Astrocyte (in vitro differentiated cells and primary cell): Measurements from ENCODE around the gene SEL1L. TPM values are rescaled to one million over a fixed set of nuclear protein-coding genes. Genes with fewer than 3 reads are reported as not detected.
A peak's percentile ranks its signal among the peaks of the same experiment; 100 is the strongest.

Experiments
- DNase-seq: peaks from one replicate; pipeline ENCODE4 v3.0.0-alpha.2; 2010; ENCODE audit warnings: low read depth
- FAIRE-seq: peaks from 2 replicates; lab custom pipeline; 2011; peaks lifted over from hg19 to GRCh38; lab: Jason Lieb, UNC
- H2AFZ ChIP-seq: 2 replicates; pipeline ENCODE4 v1.6.0; 2012; ENCODE audit warnings: low read depth, low read length, inconsistent platforms
- H3K27ac ChIP-seq: 2 replicates; pipeline ENCODE4 v1.5.1; 2011; ENCODE audit warnings: low read depth, low read length, inconsistent platforms
- H3K27me3 ChIP-seq: 2 replicates; pipeline ENCODE4 v1.6.0; 2011; ENCODE audit warnings: low read length, inconsistent platforms; ENCODE audit not compliant: insufficient read depth
- H3K36me3 ChIP-seq: 2 replicates; pipeline ENCODE4 v1.5.1; 2011; ENCODE audit warnings: low read length, inconsistent platforms; ENCODE audit not compliant: insufficient read depth
- H3K4me1 ChIP-seq: 2 replicates; pipeline ENCODE4 v1.5.1; 2011; ENCODE audit warnings: low read length, inconsistent platforms; ENCODE audit not compliant: insufficient read depth
- H3K4me2 ChIP-seq: 2 replicates; pipeline ENCODE4 v1.6.0; 2012; ENCODE audit warnings: low read length, inconsistent platforms
- H3K4me3 ChIP-seq: 2 replicates; pipeline ENCODE4 v1.5.1; 2011; ENCODE audit warnings: low read depth, mild to moderate bottlenecking, low read length, inconsistent platforms; ENCODE audit not compliant: insufficient read depth
- H3K79me2 ChIP-seq: 2 replicates; pipeline ENCODE4 v1.6.0; 2012; ENCODE audit warnings: mild to moderate bottlenecking, low read length, inconsistent platforms; ENCODE audit not compliant: insufficient read depth
- H3K9ac ChIP-seq: 2 replicates; pipeline ENCODE4 v1.6.0; 2012; ENCODE audit warnings: mild to moderate bottlenecking, low read length, inconsistent platforms
- H3K9me3 ChIP-seq: 2 replicates; pipeline ENCODE4 v1.5.1; 2012; ENCODE audit warnings: low read depth, mild to moderate bottlenecking, low read length, inconsistent platforms; ENCODE audit not compliant: insufficient read depth
- H4K20me1 ChIP-seq: 2 replicates; pipeline ENCODE4 v1.6.0; 2012; ENCODE audit warnings: low read length, inconsistent platforms; ENCODE audit not compliant: insufficient read depth
- H3K27ac Mint-ChIP-seq: one replicate; pipeline ENCODE4 v1.8.0; 2021; ENCODE audit warnings: mild to moderate bottlenecking, mixed read lengths; ENCODE audit not compliant: unreplicated experiment
- H3K27me3 Mint-ChIP-seq: one replicate; pipeline ENCODE4 v1.8.0; 2021; ENCODE audit warnings: low read depth, mixed read lengths; ENCODE audit not compliant: unreplicated experiment
- H3K36me3 Mint-ChIP-seq: one replicate; pipeline ENCODE4 v1.8.0; 2021; ENCODE audit warnings: low read depth, mixed read lengths; ENCODE audit not compliant: unreplicated experiment
- H3K4me1 Mint-ChIP-seq: one replicate; pipeline ENCODE4 v1.8.0; 2021; ENCODE audit warnings: low read depth, mixed read lengths; ENCODE audit not compliant: unreplicated experiment
- H3K4me3 Mint-ChIP-seq: one replicate; pipeline ENCODE4 v1.8.0; 2021; ENCODE audit warnings: mild to moderate bottlenecking, moderate library complexity, mixed read lengths; ENCODE audit not compliant: unreplicated experiment
- H3K9me3 Mint-ChIP-seq: one replicate; pipeline ENCODE4 v1.8.0; 2021; ENCODE audit warnings: mild to moderate bottlenecking, mixed read lengths; ENCODE audit not compliant: unreplicated experiment
- CTCF ChIP-seq: IDR thresholded peaks from 2 replicates; pipeline ENCODE4 v1.5.1; 2011; ENCODE audit warnings: low read depth, mild to moderate bottlenecking, inconsistent platforms, low read length, moderate library complexity; ENCODE audit not compliant: insufficient read depth
- EZH2 ChIP-seq: IDR thresholded peaks from 2 replicates; pipeline ENCODE4 v1.6.1; 2012; ENCODE audit warnings: mild to moderate bottlenecking, low read length, inconsistent platforms; ENCODE audit not compliant: insufficient read depth
- total RNA-seq: library from RNA; stranded (reverse); gene quantifications from 2 replicates; pipeline ENCODE4 v1.2.1, GENCODE V29; 2021

The SEL1L gene
- total RNA-seq, 1 donor from 2014 or later: 108 TPM

GRCh38 chr14:81453166-81453766 lies 80.4 kb downstream of the SEL1L start:
- Mint-ChIP-seq H3K36me3 (no peaks in the 10 kb centered on the region), H3K27me3 (no peaks in the 10 kb centered on the region), H3K4me3 (no peak overlapping the region), H3K27ac (no peak overlapping the region), H3K9me3 (no peaks in the 10 kb centered on the region), H3K4me1 (peaks cover 7% of the 10 kb centered on the region)
- DNase-seq: peak; percentile 42
- FAIRE-seq: no peak
- peak overlapping the region; percentile 39 for H3K9ac ChIP-seq
- H3K27me3 ChIP-seq: peaks cover 15% of the 10 kb centered on the region
- H4K20me1 ChIP-seq: no peaks in the 10 kb centered on the region
- peak overlapping the region; percentile 77 for H3K4me2 ChIP-seq
- H3K36me3 ChIP-seq: no peaks in the 10 kb centered on the region
- no peak for TF ChIP-seq EZH2
- peak; percentile 89 for TF ChIP-seq CTCF
- no peak overlapping the region for H3K4me3 ChIP-seq
- no peak overlapping the region for H3K27ac ChIP-seq
- H2AFZ ChIP-seq: peak overlapping the region; percentile 82
- no peaks in the 10 kb centered on the region for H3K9me3 ChIP-seq
- H3K4me1 ChIP-seq: no peaks in the 10 kb centered on the region
- no peaks in the 10 kb centered on the region for H3K79me2 ChIP-seq

GRCh38 chr14:81452341-81453133 lies 81.1 kb downstream of the SEL1L start:
- TF ChIP-seq EZH2 (no peak), CTCF (no peak)
- no peaks in the 10 kb centered on the region for H3K36me3 Mint-ChIP-seq
- no peaks in the 10 kb centered on the region for H3K79me2 ChIP-seq

GRCh38 chr14:81450976-81451375 lies 82.7 kb downstream of the SEL1L start:
- peaks cover 16% of the 10 kb centered on the region for H3K27me3 ChIP-seq
- no peak for FAIRE-seq

More at GRCh38 chr14:81452341-81453133, 81.1 kb downstream of the SEL1L start:
- Histone ChIP-seq H3K4me3 (no peak overlapping the region), H3K4me2 (peak overlapping the region; percentile 77), H3K9ac (peak overlapping the region; percentile 39), H3K4me1 (no peaks in the 10 kb centered on the region), H3K9me3 (no peaks in the 10 kb centered on the region), H4K20me1 (no peaks in the 10 kb centered on the region), H3K36me3 (no peaks in the 10 kb centered on the region), H3K27ac (no peak overlapping the region), H3K27me3 (peaks cover 16% of the 10 kb centered on the region), H2AFZ (peak overlapping the region; percentile 82)
- Mint-ChIP-seq H3K4me3 (no peak overlapping the region), H3K9me3 (no peaks in the 10 kb centered on the region), H3K27me3 (no peaks in the 10 kb centered on the region), H3K27ac (no peak overlapping the region), H3K4me1 (peaks cover 7% of the 10 kb centered on the region)
- DNase-seq (no peak), FAIRE-seq (no peak)

More at GRCh38 chr14:81450976-81451375, 82.7 kb downstream of the SEL1L start:
- no peak overlapping the region for H3K4me3 Mint-ChIP-seq
- Histone ChIP-seq H3K4me3 (no peak overlapping the region), H3K27ac (no peak overlapping the region), H3K79me2 (no peaks in the 10 kb centered on the region), H3K4me2 (no peak overlapping the region), H3K9me3 (no peaks in the 10 kb centered on the region), H3K4me1 (no peaks in the 10 kb centered on the region), H3K9ac (no peak overlapping the region), H2AFZ (no peak overlapping the region), H3K36me3 (no peaks in the 10 kb centered on the region), H4K20me1 (no peaks in the 10 kb centered on the region)
- TF ChIP-seq EZH2: no peak
- no peak for TF ChIP-seq CTCF
- H3K36me3 Mint-ChIP-seq: no peaks in the 10 kb centered on the region
- H3K9me3 Mint-ChIP-seq: no peaks in the 10 kb centered on the region
- H3K27ac Mint-ChIP-seq: no peak overlapping the region
- no peaks in the 10 kb centered on the region for H3K27me3 Mint-ChIP-seq
- DNase-seq: no peak
- peaks cover 9% of the 10 kb centered on the region for H3K4me1 Mint-ChIP-seq
